K562 (cell line): ENCODE results near the gene GLI1. TPM values are rescaled to one million over a fixed set of nuclear protein-coding genes. Genes with fewer than 3 reads are reported as not detected.

Experiments used
- ATAC-seq: fragments of 200-7000 bp; cut with Tn5 transposase; 3 replicates; pipeline ENCODE4 v1.9.1; 2020; ENCODE audit warnings: moderate library complexity
- BruUV-seq: library from RNA; stranded (reverse); fragments of 400-500 nt; replicated peaks from 2 replicates; lab custom pipeline; 2021; lab: Mats Ljungman, UMichigan
- CTCF ChIA-PET: fragments of 300-600 bp; formaldehyde crosslinking; extraction: SDS; loops from one replicate; lab custom pipeline; 2021; ENCODE audit warnings: low intra/inter-chr PET ratio; lab: Yijun Ruan, JAX
- POLR2A ChIA-PET: fragments of 300-600, 350-650 bp; sonication (Branson Sonifier 250); formaldehyde crosslinking; extraction: SDS; loops from one replicate; lab custom pipeline; 2021; ENCODE audit warnings: antibody characterized with exemption, inconsistent platforms; lab: Yijun Ruan, JAX
- DNase-seq, 4 experiments: peaks; one replicate each; pipeline versions ENCODE4 v3.0.0 to v3.0.0-alpha.2; 2011 to 2018; ENCODE audit warnings: low spot score in 3 of 4, mixed read lengths in 3 of 4; ENCODE audit errors: extremely low read depth in 1 of 4
- FAIRE-seq: peaks from 2 replicates; lab custom pipeline; 2011; peaks lifted over from hg19 to GRCh38; lab: Jason Lieb, UNC
- H2AFZ ChIP-seq: 2 replicates; pipeline ENCODE4 v1.6.0; 2011; ENCODE audit warnings: low read depth, low read length, control low read depth, inconsistent platforms
- H3K27ac ChIP-seq: fragments of 200-600 bp; 3 replicates; pipeline ENCODE4 v1.8.0; 2011; ENCODE audit warnings: low read depth, mild to moderate bottlenecking, control low read depth, inconsistent platforms, low read length, moderate library complexity, mixed read lengths; ENCODE audit errors: extremely low read depth
- H3K27me3 ChIP-seq, 2 experiments: fragments of 300-600 bp in 1 of 2; 2 replicates in 1 of 2; 3 replicates in 1 of 2; pipeline versions ENCODE4 v1.6.0 to v1.8.0; 2011; ENCODE audit warnings: inconsistent platforms in 2 of 2, low read length in 2 of 2, mild to moderate bottlenecking in 1 of 2, mixed read lengths in 1 of 2, moderate library complexity in 1 of 2; ENCODE audit not compliant: control insufficient read depth in 2 of 2, insufficient read depth in 2 of 2
- H3K36me3 ChIP-seq: fragments of 300-600 bp; 3 replicates; pipeline ENCODE4 v1.8.0; 2011; ENCODE audit warnings: mild to moderate bottlenecking, low read length, inconsistent platforms; ENCODE audit not compliant: control insufficient read depth, insufficient read depth
- H3K4me1 ChIP-seq, 2 experiments: fragments of 200-600 bp in 1 of 2; replicated peaks in 1 of 2; 2 replicates in 1 of 2; 3 replicates in 1 of 2; pipeline versions ENCODE4 v1.5.1 to v1.8.0; 2011; ENCODE audit warnings: inconsistent platforms in 2 of 2, low read length in 2 of 2, mild to moderate bottlenecking in 1 of 2, mixed read lengths in 1 of 2, moderate library complexity in 1 of 2; ENCODE audit not compliant: control insufficient read depth in 2 of 2, insufficient read depth in 2 of 2
- H3K4me2 ChIP-seq: 2 replicates; pipeline ENCODE4 v1.6.1; 2011; ENCODE audit warnings: low read length, control low read depth, inconsistent platforms, mixed read lengths; ENCODE audit not compliant: insufficient read depth
- H3K4me3 ChIP-seq: fragments of 200-600 bp; sonication (generic), shearing (Covaris generic); 2 replicates; pipeline ENCODE4 v1.5.1; 2016; ENCODE audit warnings: control low read depth, inconsistent platforms
- H3K79me2 ChIP-seq: fragments of 200-600 bp; 3 replicates; pipeline ENCODE4 v1.8.0; 2011; ENCODE audit warnings: low read length, inconsistent platforms; ENCODE audit not compliant: control insufficient read depth, insufficient read depth
- H3K9ac ChIP-seq, 2 experiments: 2 replicates each; pipeline versions ENCODE4 v1.6.0 to v1.6.1; 2011; ENCODE audit warnings: low read depth in 2 of 2, low read length in 2 of 2, control low read depth in 1 of 2, inconsistent platforms in 1 of 2, mild to moderate bottlenecking in 1 of 2, mixed read lengths in 1 of 2; ENCODE audit not compliant: insufficient read depth in 1 of 2
- H3K9me1 ChIP-seq: one replicate; pipeline ENCODE4 v1.6.0; 2011; ENCODE audit warnings: inconsistent platforms, mild to moderate bottlenecking, low read length, moderate library complexity; ENCODE audit not compliant: control insufficient read depth, insufficient read depth
- H3K9me3 ChIP-seq: replicated peaks from 2 replicates; pipeline ENCODE4 v1.5.1; 2011; ENCODE audit warnings: low read depth, low read length, inconsistent platforms; ENCODE audit not compliant: control insufficient read depth, insufficient read depth
- H4K20me1 ChIP-seq: replicated peaks from 2 replicates; pipeline ENCODE4 v1.6.1; 2011; ENCODE audit warnings: low read length, inconsistent platforms, mixed read lengths; ENCODE audit not compliant: control insufficient read depth, insufficient read depth
- GABPB1 ChIP-seq: sonication (generic); formaldehyde crosslinking; IDR thresholded peaks from 2 replicates; pipeline ENCODE4 v1.8.0; 2022; ENCODE audit warnings: mild to moderate bottlenecking, missing genetic modification reagents
- GATA2 ChIP-seq: sonication (generic); formaldehyde crosslinking; IDR thresholded peaks from 2 replicates; pipeline ENCODE4 v1.4.0; 2020; ENCODE audit warnings: mild to moderate bottlenecking, missing genetic modification reagents
- HDAC2 ChIP-seq: fragments of 450-650 bp; IDR thresholded peaks from 2 replicates; pipeline ENCODE4 v1.6.1; 2016; ENCODE audit warnings: mild to moderate bottlenecking
- MEIS2 ChIP-seq: fragments of 450-650 bp; IDR thresholded peaks from 2 replicates; pipeline ENCODE4 v1.6.1; 2014; ENCODE audit warnings: mild to moderate bottlenecking; ENCODE audit not compliant: partially characterized antibody
- MYC ChIP-seq, 2 experiments: fragments of 250-450 bp in 1 of 2; sonication (Bioruptor Pico) in 1 of 2; IDR thresholded peaks; 2 replicates each; pipeline versions ENCODE4 v1.5.1 to v1.6.1; 2012 to 2021; ENCODE audit warnings: low read depth in 2 of 2, borderline replicate concordance in 1 of 2, improper control_type of control experiment in 1 of 2, low read length in 1 of 2, mild to moderate bottlenecking in 1 of 2, moderate library complexity in 1 of 2
- NCOA1 ChIP-seq: fragments of 450-650 bp; IDR thresholded peaks from 2 replicates; pipeline ENCODE4 v1.6.1; 2016; ENCODE audit warnings: low read depth
- NR2C1 ChIP-seq, 2 experiments: fragments of 450-650 bp; IDR thresholded peaks; 2 replicates each; pipeline ENCODE4 v1.6.1; 2017; ENCODE audit warnings: mild to moderate bottlenecking in 2 of 2, antibody characterized with exemption in 1 of 2, inconsistent platforms in 1 of 2, missing compliant biosample characterization in 1 of 2, missing genetic modification characterization in 1 of 2
- SIRT6 ChIP-seq: IDR thresholded peaks from one replicate; pipeline ENCODE4 v1.6.1; 2012; ENCODE audit warnings: low read depth, mild to moderate bottlenecking, control low read depth, inconsistent platforms, low read length, moderate library complexity
- STAT5B ChIP-seq: fragments of 250-450 bp; sonication (Bioruptor Pico); IDR thresholded peaks from 2 replicates; pipeline ENCODE4 v1.8.0; 2021; ENCODE audit warnings: mild to moderate bottlenecking, inconsistent platforms
- ZNF766 ChIP-seq: fragments of 200-800 bp; sonication (Bioruptor generic); conservative IDR thresholded peaks from 2 replicates; pipeline ENCODE4 v1.6.1; 2016; ENCODE audit warnings: missing genetic modification characterization, missing compliant biosample characterization
- WGBS: fragments of 100-300 bp; shearing (Covaris generic); methylation state at CpG from one replicate; pipeline ENCODE4 v1.1.6; 2016; ENCODE audit warnings: low coverage, mixed read lengths; ENCODE audit not compliant: insufficient coverage; ENCODE audit errors: missing lambda C conversion rate; 5-methylcytosine and 5-hydroxymethylcytosine counted together
- in situ Hi-C: fragments of 300-500 bp; cut with MboI; formaldehyde crosslinking; loops from 4 replicates; pipeline ENCODE4 v1.15.0; 2018; ENCODE audit warnings: inconsistent platforms, mixed read lengths
- intact Hi-C: fragments of 100-400 bp; cut with micrococcal nuclease; formaldehyde crosslinking; loops from 2 replicates; pipeline ENCODE4 v1.14.2; 2022
- polyA plus RNA-seq, 8 experiments: library from polyadenylated mRNA; depleted of rRNA in 4 of 8; stranded (reverse) in 5 of 8; unstranded in 3 of 8; fragments of >200 nt; fragmentation: Nextera tagmentation in 2 of 8; fragmentation: Illumina TruSeq in 1 of 8; extraction: Ambion mirVana in 2 of 8; extraction: Trizol in 1 of 8; gene quantifications; 2 replicates each; pipeline versions ENCODE4 v1.2.1 to v1.2.3, GENCODE V29; 2011 to 2014; ENCODE audit warnings: inconsistent platforms in 1 of 8, missing spikeins in 1 of 8
- total RNA-seq, 7 experiments: library from RNA; depleted of rRNA in 6 of 7; stranded (reverse); fragments of >200 nt in 6 of 7; fragmentation: Illumina TruSeq in 2 of 7; extraction: Trizol in 2 of 7; gene quantifications; 2 replicates each; pipeline versions ENCODE4 v1.2.1 to v1.2.3, GENCODE V29; 2011 to 2021; ENCODE audit warnings: low replicate concordance in 1 of 7
- TF ChIP-seq, protein P1 (sequence below): sonication (generic); formaldehyde crosslinking; IDR thresholded peaks from 2 replicates; pipeline ENCODE4 v1.8.1; 2022; ENCODE audit warnings: missing genetic modification reagents
- TF ChIP-seq, protein P2 (sequence below): fragments of 450-650 bp; IDR thresholded peaks from 2 replicates; pipeline ENCODE4 v1.6.1; 2016
- TF ChIP-seq, protein P3 (sequence below): IDR thresholded peaks from 2 replicates; pipeline ENCODE4 v1.6.1; 2014; ENCODE audit warnings: antibody characterized with exemption
- TF ChIP-seq, protein P4 (sequence below), 2 experiments: fragments of 450-650 bp; conservative IDR thresholded peaks; 2 replicates each; pipeline ENCODE4 v1.6.1; 2017; ENCODE audit warnings: mild to moderate bottlenecking in 2 of 2, moderate library complexity in 2 of 2

The GLI1 gene
- total and polyA plus RNA-seq, 9 of the 15 experiments (the other 6 are each of a cell fraction or from before 2014, with no cell fraction given): 0.24 to 3.7 (median 0.61) TPM

DNA sequence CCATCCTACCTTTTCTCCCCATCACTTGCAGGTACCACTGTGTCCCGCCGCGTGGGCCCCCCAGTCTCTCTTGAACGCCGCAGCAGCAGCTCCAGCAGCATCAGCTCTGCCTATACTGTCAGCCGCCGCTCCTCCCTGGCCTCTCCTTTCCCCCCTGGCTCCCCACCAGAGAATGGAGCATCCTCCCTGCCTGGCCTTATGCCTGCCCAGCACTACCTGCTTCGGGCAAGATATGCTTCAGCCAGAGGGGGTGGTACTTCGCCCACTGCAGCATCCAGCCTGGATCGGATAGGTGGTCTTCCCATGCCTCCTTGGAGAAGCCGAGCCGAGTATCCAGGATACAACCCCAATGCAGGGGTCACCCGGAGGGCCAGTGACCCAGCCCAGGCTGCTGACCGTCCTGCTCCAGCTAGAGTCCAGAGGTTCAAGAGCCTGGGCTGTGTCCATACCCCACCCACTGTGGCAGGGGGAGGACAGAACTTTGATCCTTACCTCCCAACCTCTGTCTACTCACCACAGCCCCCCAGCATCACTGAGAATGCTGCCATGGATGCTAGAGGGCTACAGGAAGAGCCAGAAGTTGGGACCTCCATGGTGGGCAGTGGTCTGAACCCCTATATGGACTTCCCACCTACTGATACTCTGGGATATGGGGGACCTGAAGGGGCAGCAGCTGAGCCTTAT, 10.8 kb downstream of the GLI1 start:
- Histone ChIP-seq H3K36me3 (no peaks in the 10 kb centered on the region), H3K27ac (no peak overlapping the region), H3K27me3 (peaks cover 16 to 47% of the 10 kb centered on the region in 2 experiments; a peak in 4 of 5 replicates), H2AFZ (no peak overlapping the region), H3K4me1 (peaks cover 19 to 22% of the 10 kb centered on the region in 2 experiments), H3K9me1 (no peaks in the 10 kb centered on the region), H3K9me3 (no peaks in the 10 kb centered on the region), H4K20me1 (no peaks in the 10 kb centered on the region), H3K9ac (peak overlapping the region in 1 of 2 experiments; percentile 60; a peak in 1 of 4 replicates), H3K79me2 (no peaks in the 10 kb centered on the region), H3K4me3 (no peak overlapping the region), H3K4me2 (no peak overlapping the region)
- 19% methylated on average over 12 of the region's 14 CpGs for WGBS
- ChIA-PET CTCF (no interaction called here), POLR2A (interaction anchor here (0.7 to 1.3 kb wide), 7 partner anchors 9 to 232 kb away, joined by 3 to 7 read pairs (median 5); partner anchors contain the start of genes ARHGAP9 and INHBE)
- no peak for ATAC-seq
- FAIRE-seq: no peak
- in situ Hi-C loops: no loop called here
- BruUV-seq: no TSS peak
- intact Hi-C loops: no loop called here
- DNase-seq: no peak
- no peak for TF ChIP-seq MYC (IDR thresholded peaks at IDR 0.05; ENCODE audit: low read depth, low read length)
- no peak for TF ChIP-seq MYC (CRISPR knock-in tag; IDR thresholded peaks at IDR 0.05; ENCODE audit: borderline replicate concordance, low read depth)
- TF ChIP-seq, protein P1, sequence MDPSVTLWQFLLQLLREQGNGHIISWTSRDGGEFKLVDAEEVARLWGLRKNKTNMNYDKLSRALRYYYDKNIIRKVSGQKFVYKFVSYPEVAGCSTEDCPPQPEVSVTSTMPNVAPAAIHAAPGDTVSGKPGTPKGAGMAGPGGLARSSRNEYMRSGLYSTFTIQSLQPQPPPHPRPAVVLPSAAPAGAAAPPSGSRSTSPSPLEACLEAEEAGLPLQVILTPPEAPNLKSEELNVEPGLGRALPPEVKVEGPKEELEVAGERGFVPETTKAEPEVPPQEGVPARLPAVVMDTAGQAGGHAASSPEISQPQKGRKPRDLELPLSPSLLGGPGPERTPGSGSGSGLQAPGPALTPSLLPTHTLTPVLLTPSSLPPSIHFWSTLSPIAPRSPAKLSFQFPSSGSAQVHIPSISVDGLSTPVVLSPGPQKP (CRISPR knock-in tag): no peak
- no peak for TF ChIP-seq MEIS2
- TF ChIP-seq, protein P2, sequence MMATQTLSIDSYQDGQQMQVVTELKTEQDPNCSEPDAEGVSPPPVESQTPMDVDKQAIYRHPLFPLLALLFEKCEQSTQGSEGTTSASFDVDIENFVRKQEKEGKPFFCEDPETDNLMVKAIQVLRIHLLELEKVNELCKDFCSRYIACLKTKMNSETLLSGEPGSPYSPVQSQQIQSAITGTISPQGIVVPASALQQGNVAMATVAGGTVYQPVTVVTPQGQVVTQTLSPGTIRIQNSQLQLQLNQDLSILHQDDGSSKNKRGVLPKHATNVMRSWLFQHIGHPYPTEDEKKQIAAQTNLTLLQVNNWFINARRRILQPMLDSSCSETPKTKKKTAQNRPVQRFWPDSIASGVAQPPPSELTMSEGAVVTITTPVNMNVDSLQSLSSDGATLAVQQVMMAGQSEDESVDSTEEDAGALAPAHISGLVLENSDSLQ: no peak
- no peak for TF ChIP-seq SIRT6
- no peak for TF ChIP-seq NCOA1
- TF ChIP-seq NR2C1 (IDR thresholded peaks at IDR 0.05): no peak
- TF ChIP-seq NR2C1 (tag; IDR thresholded peaks at IDR 0.05): no peak
- TF ChIP-seq, protein P3, sequence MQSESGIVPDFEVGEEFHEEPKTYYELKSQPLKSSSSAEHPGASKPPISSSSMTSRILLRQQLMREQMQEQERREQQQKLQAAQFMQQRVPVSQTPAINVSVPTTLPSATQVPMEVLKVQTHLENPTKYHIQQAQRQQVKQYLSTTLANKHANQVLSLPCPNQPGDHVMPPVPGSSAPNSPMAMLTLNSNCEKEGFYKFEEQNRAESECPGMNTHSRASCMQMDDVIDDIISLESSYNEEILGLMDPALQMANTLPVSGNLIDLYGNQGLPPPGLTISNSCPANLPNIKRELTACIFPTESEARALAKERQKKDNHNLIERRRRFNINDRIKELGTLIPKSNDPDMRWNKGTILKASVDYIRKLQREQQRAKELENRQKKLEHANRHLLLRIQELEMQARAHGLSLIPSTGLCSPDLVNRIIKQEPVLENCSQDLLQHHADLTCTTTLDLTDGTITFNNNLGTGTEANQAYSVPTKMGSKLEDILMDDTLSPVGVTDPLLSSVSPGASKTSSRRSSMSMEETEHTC: no peak
- TF ChIP-seq GABPB1 (CRISPR knock-in tag): no peak
- TF ChIP-seq ZNF766 (CRISPR knock-in tag): no peak
- no peak for TF ChIP-seq STAT5B (CRISPR knock-in tag)
- no peak for TF ChIP-seq GATA2 (CRISPR knock-in tag)
- TF ChIP-seq HDAC2: no peak
- TF ChIP-seq, protein P4, sequence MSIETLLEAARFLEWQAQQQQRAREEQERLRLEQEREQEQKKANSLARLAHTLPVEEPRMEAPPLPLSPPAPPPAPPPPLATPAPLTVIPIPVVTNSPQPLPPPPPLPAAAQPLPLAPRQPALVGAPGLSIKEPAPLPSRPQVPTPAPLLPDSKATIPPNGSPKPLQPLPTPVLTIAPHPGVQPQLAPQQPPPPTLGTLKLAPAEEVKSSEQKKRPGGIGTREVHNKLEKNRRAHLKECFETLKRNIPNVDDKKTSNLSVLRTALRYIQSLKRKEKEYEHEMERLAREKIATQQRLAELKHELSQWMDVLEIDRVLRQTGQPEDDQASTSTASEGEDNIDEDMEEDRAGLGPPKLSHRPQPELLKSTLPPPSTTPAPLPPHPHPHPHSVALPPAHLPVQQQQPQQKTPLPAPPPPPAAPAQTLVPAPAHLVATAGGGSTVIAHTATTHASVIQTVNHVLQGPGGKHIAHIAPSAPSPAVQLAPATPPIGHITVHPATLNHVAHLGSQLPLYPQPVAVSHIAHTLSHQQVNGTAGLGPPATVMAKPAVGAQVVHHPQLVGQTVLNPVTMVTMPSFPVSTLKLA (conservative IDR thresholded peaks at IDR 0.05): no peak
